ENCODE data around the gene SCFD2.
"Not testable (repeated sequence)": the region's sequence is repeated elsewhere in the genome, so short reads cannot be mapped to it uniquely, and the experiment has no call there.

Gene SCFD2

GRCh38 chr4:53365486-53366300 is at the start of gene SCFD2:
SCFD2 (minus strand) TSS chr4:53366061.
- peak; percentile 91 for DNase-seq (ENCODE audit: low read depth)

- not testable (repeated sequence) for DNase-seq (ENCODE audit: low read depth)
Observed at GRCh38 chr4:53409479-53409878, 43.6 kb upstream of the SCFD2 start.

- DNase-seq (ENCODE audit: low read depth): no peak
Observed at GRCh38 chr4:53380221-53380620, 14.4 kb upstream of the SCFD2 start.

- DNase-seq (ENCODE audit: low read depth): no peak
Observed at GRCh38 chr4:53378171-53378482, 12.3 kb upstream of the SCFD2 start.

- DNase-seq (ENCODE audit: low read depth): peak; percentile 96
Observed at GRCh38 chr4:53377319-53378170, 11.7 kb upstream of the SCFD2 start, which contains the start of gene FIP1L1. FIP1L1 (plus strand) TSS chr4:53377641; CDS start chr4:53377839, 198 bp downstream.

GRCh38 chr4:53376900-53377299 is 11.0 kb upstream of the SCFD2 start:
- no peak for DNase-seq (ENCODE audit: low read depth)

GRCh38 chr4:53374777-53375258 is 9.0 kb upstream of the SCFD2 start:
- DNase-seq (ENCODE audit: low read depth): no peak

- no peak for DNase-seq (ENCODE audit: low read depth)
Observed at GRCh38 chr4:53371843-53372521, 6.1 kb upstream of the SCFD2 start.

GRCh38 chr4:53371049-53371448 is 5.2 kb upstream of the SCFD2 start:
- no peak for DNase-seq (ENCODE audit: low read depth)

- DNase-seq (ENCODE audit: low read depth): no peak
Observed at GRCh38 chr4:53367721-53368120, 1.9 kb upstream of the SCFD2 start.

- DNase-seq (ENCODE audit: low read depth): no peak
Observed at GRCh38 chr4:53366301-53366716, 448 bp upstream of the SCFD2 start.

- no peak for DNase-seq (ENCODE audit: low read depth)
Observed at GRCh38 chr4:53365121-53365485, 758 bp downstream of the SCFD2 start.

- DNase-seq (ENCODE audit: low read depth): no peak
Observed at GRCh38 chr4:53364624-53365023, 1.2 kb downstream of the SCFD2 start.

- DNase-seq (ENCODE audit: low read depth): no peak
Observed at GRCh38 chr4:53362093-53362492, 3.8 kb downstream of the SCFD2 start.

- DNase-seq (ENCODE audit: low read depth): no peak
Observed at GRCh38 chr4:53361451-53361850, 4.4 kb downstream of the SCFD2 start.

- no peak for DNase-seq (ENCODE audit: low read depth)
Observed at GRCh38 chr4:53355930-53356521, 9.8 kb downstream of the SCFD2 start.

- DNase-seq (ENCODE audit: low read depth): no peak
Observed at GRCh38 chr4:53354012-53354722, 11.7 kb downstream of the SCFD2 start.

GRCh38 chr4:53349091-53349491 is 16.8 kb downstream of the SCFD2 start:
- DNase-seq (ENCODE audit: low read depth): no peak

GRCh38 chr4:53348046-53348445 is 17.8 kb downstream of the SCFD2 start:
- DNase-seq (ENCODE audit: low read depth): no peak

- DNase-seq (ENCODE audit: low read depth): no peak
Observed at GRCh38 chr4:53346920-53347852, 18.7 kb downstream of the SCFD2 start.

Data from activated T-cell treated with anti-CD3 and anti-CD28 coated beads for 1 hour (primary cell).